ENCODE results near the gene SNTN.

SNTN gene

GRCh38 chr3:63654211-63654610 is 1.7 kb downstream of the SNTN start:
- no peak for DNase-seq (ENCODE audit: low read depth)
- no peak for TF ChIP-seq CTCF (conservative IDR thresholded peaks at IDR 0.05; ENCODE audit: low read depth, low read length)
- no peak overlapping the region for H3K4me3 ChIP-seq (ENCODE audit: low read depth, low read length)

DNA sequence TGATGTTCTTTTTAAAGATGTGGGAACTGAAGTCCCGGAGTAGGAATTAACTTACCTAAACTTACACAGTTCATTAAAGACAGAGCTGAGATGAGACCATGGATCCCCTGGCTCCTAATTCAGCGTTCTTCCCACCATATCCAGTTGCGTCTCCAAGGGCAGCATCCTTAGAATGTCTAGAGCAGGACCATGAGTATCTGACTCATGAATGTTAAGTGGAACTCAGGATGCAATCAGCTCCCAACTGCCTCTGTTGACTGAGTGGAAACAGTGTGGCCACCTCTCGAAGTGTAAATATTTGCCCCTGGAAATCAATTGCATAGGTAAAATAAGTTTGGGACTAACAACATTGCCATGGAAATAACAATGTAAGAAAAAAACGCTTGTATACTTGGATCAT is 2.5 kb downstream of the SNTN start:
- DNase-seq (ENCODE audit: low read depth), result no peak
- H3K4me3 ChIP-seq (ENCODE audit: low read depth, low read length), result no peak overlapping the region
- TF ChIP-seq CTCF (conservative IDR thresholded peaks at IDR 0.05; ENCODE audit: low read depth, low read length), result no peak

DNA sequence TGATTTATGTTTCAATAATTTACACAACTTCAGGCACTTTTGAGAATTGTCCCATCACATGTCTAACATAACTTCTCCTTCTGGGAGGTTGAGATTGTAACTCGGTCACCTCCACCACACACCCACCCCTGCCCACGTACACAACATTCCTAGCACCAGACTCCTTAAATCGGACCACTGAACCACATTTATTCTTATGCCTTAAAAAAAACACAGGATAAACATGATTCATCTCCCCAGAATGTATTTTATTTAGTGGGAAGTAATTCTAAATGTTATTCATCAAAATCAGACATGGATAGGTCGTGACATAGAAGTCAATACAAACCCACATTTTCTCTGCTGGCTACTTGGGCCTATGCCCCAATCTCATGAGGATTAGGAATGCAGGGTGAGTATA is 3.0 kb downstream of the SNTN start:
- TF ChIP-seq CTCF (conservative IDR thresholded peaks at IDR 0.05; ENCODE audit: low read depth, low read length), result no peak
- no peak overlapping the region for H3K4me3 ChIP-seq (ENCODE audit: low read depth, low read length)
- peak; percentile 56 for DNase-seq (ENCODE audit: low read depth)

- TF ChIP-seq CTCF (conservative IDR thresholded peaks at IDR 0.05; ENCODE audit: low read depth, low read length), result no peak
- no peak overlapping the region for H3K4me3 ChIP-seq (ENCODE audit: low read depth, low read length)
- peak; percentile 44 for DNase-seq (ENCODE audit: low read depth)
Observed at GRCh38 chr3:63656786-63657185, 4.3 kb downstream of the SNTN start.

GRCh38 chr3:63661242-63661641 is 8.8 kb downstream of the SNTN start:
- peak; percentile 41 for TF ChIP-seq CTCF (conservative IDR thresholded peaks at IDR 0.05; ENCODE audit: low read depth, low read length)
- peak; percentile 35 for DNase-seq (ENCODE audit: low read depth)
- no peak overlapping the region for H3K4me3 ChIP-seq (ENCODE audit: low read depth, low read length)

DNA sequence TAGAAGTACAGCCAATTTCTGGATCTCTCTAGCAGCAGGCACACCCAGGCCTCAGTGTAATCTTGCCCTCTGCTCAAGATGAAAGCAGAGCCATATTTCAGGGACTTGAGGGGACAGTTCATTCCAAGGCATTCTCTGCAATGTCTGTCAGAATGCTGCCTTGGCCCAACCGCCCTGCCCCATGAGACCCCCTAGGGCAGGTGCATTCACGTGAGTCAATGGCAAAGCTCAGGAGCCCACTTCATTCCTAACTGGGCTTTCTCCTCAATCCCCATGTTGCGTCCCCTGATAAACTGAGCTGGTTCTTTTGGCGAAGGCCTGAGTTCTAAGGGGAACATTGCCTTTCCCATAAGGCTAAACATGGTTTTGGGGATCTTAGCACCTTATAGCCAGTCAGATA is 9.5 kb downstream of the SNTN start:
- no peak for DNase-seq (ENCODE audit: low read depth)
- no peak for TF ChIP-seq CTCF (conservative IDR thresholded peaks at IDR 0.05; ENCODE audit: low read depth, low read length)

GRCh38 chr3:63662500-63662899 is 10.0 kb downstream of the SNTN start:
- TF ChIP-seq CTCF (conservative IDR thresholded peaks at IDR 0.05; ENCODE audit: low read depth, low read length), result no peak
- DNase-seq (ENCODE audit: low read depth), result no peak
- no peak overlapping the region for H3K4me3 ChIP-seq (ENCODE audit: low read depth, low read length)

More for the DNA sequence above, 9.5 kb downstream of the SNTN start:
- H3K4me3 ChIP-seq (ENCODE audit: low read depth, low read length), result no peak overlapping the region
